ENCODE measurements around the gene OR52E2. TPM values are rescaled to one million over a fixed set of nuclear protein-coding genes. Genes with fewer than 3 reads are reported as not detected.

OR52E2 gene
- total RNA-seq, 4 donors from 2014 or later: not detected

GRCh38 chr11:5046226-5046625 is 13.2 kb downstream of the OR52E2 start, which contains the start of gene OR52J3:
Gene OR52J3 (plus strand): TSS chr11:5046526. CDS start chr11:5046526, 0 bp downstream.
- TF ChIP-seq CTCF (IDR thresholded peaks at IDR 0.05; ENCODE audit: low read depth): no peak

- TF ChIP-seq CTCF (IDR thresholded peaks at IDR 0.05; ENCODE audit: low read depth): no peak
Observed at GRCh38 chr11:5043380-5043779, 16.0 kb downstream of the OR52E2 start.

- no peak for TF ChIP-seq CTCF (IDR thresholded peaks at IDR 0.05; ENCODE audit: low read depth)
Observed at GRCh38 chr11:5042091-5042490, 17.3 kb downstream of the OR52E2 start.

GRCh38 chr11:5040876-5041275 is 18.6 kb downstream of the OR52E2 start:
- TF ChIP-seq CTCF (IDR thresholded peaks at IDR 0.05; ENCODE audit: low read depth): no peak

GRCh38 chr11:5038341-5038740 is 21.1 kb downstream of the OR52E2 start:
- TF ChIP-seq CTCF (IDR thresholded peaks at IDR 0.05; ENCODE audit: low read depth): no peak

- no peak for TF ChIP-seq CTCF (IDR thresholded peaks at IDR 0.05; ENCODE audit: low read depth)
Observed at GRCh38 chr11:5037926-5038325, 21.5 kb downstream of the OR52E2 start.

- no peak for TF ChIP-seq CTCF (IDR thresholded peaks at IDR 0.05; ENCODE audit: low read depth)
Observed at GRCh38 chr11:5036669-5037068, 22.8 kb downstream of the OR52E2 start.

Data from subcutaneous adipose tissue (tissue), 4 donors.